Activated naive CD4-positive, alpha-beta T cell treated with anti-CD3 and anti-CD28 coated beads, Interleukin-2, amount 50 U/mL, for 24 hours (primary cell): ENCODE data around the gene IKBKG.
"Not testable (repeated sequence)": the region's sequence is repeated elsewhere in the genome, so short reads cannot be mapped to it uniquely, and the experiment has no call there.

Experiments used
- H3K27ac Mint-ChIP-seq: one replicate; pipeline ENCODE4 v1.8.0; 2021; ENCODE audit warnings: mild to moderate bottlenecking, mixed read lengths
- H3K27me3 Mint-ChIP-seq: one replicate; pipeline ENCODE4 v1.8.0; 2021; ENCODE audit warnings: mixed read lengths
- H3K36me3 Mint-ChIP-seq: one replicate; pipeline ENCODE4 v1.8.0; 2021; ENCODE audit warnings: mixed read lengths
- H3K4me1 Mint-ChIP-seq: one replicate; pipeline ENCODE4 v1.8.0; 2021; ENCODE audit warnings: mixed read lengths
- H3K4me3 Mint-ChIP-seq: one replicate; pipeline ENCODE4 v1.8.0; 2021; ENCODE audit warnings: mild to moderate bottlenecking, mixed read lengths
- H3K9me3 Mint-ChIP-seq: one replicate; pipeline ENCODE4 v1.8.0; 2021; ENCODE audit warnings: mixed read lengths

IKBKG gene

GRCh38 chrX:154541896-154542722, 5.3 kb upstream of the IKBKG start:
- peak overlapping the region; percentile 91 for H3K4me3 Mint-ChIP-seq
- no peaks in the 10 kb centered on the region for H3K27me3 Mint-ChIP-seq
- peak overlapping the region; percentile 99 for H3K27ac Mint-ChIP-seq
- H3K36me3 Mint-ChIP-seq, result peaks cover 2% of the 10 kb centered on the region
- H3K4me1 Mint-ChIP-seq, result peaks cover 31% of the 10 kb centered on the region
- H3K9me3 Mint-ChIP-seq, result no peaks in the 10 kb centered on the region

DNA sequence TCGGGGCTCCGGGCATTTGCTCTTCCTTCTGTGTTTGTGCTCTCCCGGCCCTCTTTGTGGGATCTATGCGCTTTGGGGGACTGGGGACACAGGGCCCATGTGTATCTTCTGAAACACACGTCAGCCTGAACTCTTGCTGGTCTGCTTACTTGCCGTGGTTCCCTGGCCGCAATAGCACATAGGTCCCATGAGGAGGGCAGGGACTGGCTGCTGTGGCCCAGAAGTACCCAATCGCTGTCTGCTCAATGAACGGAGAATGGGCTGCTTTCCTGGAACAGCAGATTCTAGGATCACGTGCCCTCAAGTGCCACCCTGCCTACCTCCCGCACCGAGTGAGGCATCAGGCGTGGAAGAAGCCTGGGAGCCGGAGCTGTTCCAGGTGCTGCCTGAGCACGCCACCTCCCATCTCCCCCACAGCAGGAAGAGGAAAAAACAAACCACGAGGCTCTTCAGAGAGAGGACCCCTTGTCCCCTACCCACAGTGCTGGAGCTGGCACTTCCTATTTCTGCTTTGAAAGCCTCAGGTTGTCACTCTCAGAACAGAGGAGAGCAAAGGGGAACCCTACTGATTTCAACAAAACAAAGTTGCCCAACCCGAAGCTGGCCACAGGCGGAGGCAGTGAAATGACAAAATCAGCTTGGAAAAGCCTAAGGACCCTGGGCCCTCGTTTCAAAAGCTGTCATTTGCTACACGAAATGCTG, 4.5 kb upstream of the IKBKG start:
- Mint-ChIP-seq H3K27ac (peak overlapping the region; percentile 99), H3K9me3 (no peaks in the 10 kb centered on the region), H3K36me3 (peaks cover 3% of the 10 kb centered on the region), H3K27me3 (no peaks in the 10 kb centered on the region), H3K4me3 (peak overlapping the region; percentile 91), H3K4me1 (peaks cover 32% of the 10 kb centered on the region)

DNA sequence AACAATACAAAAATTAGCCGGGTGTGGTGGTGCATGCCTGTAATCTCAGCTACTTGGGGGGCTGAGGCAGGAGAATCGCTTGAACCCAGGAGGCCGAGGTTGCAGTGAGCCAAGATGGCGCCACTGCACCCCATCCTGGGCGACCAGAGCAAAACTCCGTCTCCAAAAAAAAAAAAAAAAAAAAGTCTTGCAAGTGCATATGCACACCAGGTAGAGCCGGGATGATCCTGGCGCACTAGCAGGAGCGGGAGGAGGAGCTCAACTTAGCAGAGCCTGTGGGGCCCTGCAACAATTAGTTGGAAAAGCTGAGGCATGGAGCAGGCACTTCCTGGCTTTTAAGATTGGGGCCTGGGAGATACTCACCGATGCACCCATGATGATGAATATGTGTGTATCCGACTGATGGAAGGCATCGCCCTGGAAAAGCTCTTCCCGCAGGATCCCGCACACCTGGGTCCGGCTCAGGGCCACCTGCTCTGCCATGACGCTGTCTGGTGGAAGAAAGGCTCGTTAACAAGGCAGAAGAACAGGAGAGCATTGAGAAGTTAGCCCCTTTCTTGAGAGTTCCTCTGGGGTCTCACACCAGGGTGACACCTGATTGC, 1.6 kb upstream of the IKBKG start:
- Mint-ChIP-seq H3K27ac (peak overlapping the region; percentile 30), H3K4me1 (peaks cover 43% of the 10 kb centered on the region), H3K9me3 (no peaks in the 10 kb centered on the region), H3K36me3 (peaks cover 8% of the 10 kb centered on the region), H3K4me3 (peak overlapping the region; percentile 91), H3K27me3 (no peaks in the 10 kb centered on the region)

DNA sequence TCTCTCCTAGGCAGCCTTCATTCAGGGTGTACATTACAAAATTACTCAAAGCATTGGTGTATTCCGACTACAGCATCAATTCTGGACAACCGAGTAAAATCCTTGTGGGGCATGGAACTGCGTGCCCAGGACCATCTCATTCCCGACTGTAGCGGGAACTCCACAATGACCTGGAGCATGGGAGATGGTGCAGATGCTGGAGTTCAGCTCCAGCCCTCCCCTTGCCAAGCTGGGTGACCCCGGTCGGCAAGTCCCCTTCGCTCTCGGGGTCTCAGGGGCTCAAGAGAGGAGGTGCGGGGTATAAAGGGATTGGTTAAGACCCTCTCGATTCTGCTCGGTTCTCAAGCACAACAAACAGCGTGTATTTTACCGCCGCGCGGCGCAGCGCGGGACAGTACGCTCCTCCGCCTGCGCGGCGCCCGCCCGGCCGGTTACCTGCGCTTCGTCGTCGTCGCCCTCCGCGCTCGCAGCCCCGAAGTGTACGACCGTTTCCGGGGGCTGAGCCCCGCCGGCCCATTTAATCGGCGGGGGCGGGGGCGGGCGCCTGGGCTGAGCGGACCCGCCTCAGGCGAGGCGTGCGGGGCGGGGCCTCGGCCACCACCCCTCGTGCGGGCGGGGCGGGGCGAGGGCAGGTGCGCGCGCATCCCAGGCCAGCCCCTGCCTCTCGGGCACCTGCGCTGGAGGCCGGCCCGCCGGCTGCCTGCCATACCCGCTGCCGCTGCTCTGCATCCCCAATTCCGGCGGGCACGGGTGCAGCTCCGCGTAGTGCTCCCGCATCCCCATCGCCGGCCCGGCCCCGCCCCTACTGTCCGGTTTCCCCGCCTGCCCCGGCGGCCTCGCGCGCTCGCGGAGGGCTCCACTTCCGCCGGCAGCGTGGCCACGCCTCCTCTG, 821 bp upstream of the IKBKG start, which contains the start of gene G6PD:
Gene G6PD (minus strand): TSS at position 493 of the 891 bp plus-strand sequence. CDS start 691 bp downstream, outside the sequence.
- peaks cover 8% of the 10 kb centered on the region for H3K36me3 Mint-ChIP-seq
- peaks cover 42% of the 10 kb centered on the region for H3K4me1 Mint-ChIP-seq
- H3K27ac Mint-ChIP-seq, result peak within 1 kb of the TSS; percentile 98
- no peaks in the 10 kb centered on the region for H3K9me3 Mint-ChIP-seq
- peak within 1 kb of the TSS; percentile 100 for H3K4me3 Mint-ChIP-seq
- H3K27me3 Mint-ChIP-seq, result no peaks in the 10 kb centered on the region

DNA sequence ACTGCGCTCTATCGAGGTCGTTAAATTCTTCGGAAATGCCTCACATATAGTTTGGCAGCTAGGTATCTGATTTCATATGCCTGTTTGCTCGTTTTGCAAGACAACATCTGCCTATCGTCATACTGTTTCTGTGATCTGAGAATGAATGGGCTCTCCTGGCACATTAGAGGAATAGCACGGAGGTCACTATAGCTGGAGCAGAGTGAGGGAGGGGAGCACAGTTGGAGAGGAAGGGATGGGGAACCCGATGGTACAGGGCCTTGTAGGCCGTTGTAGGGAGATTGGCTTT, 552 bp downstream of the IKBKG start:
- Mint-ChIP-seq H3K4me1 (peaks cover 41% of the 10 kb centered on the region), H3K27ac (peak overlapping the region; percentile 98), H3K4me3 (peak overlapping the region; percentile 100), H3K27me3 (no peaks in the 10 kb centered on the region), H3K9me3 (no peaks in the 10 kb centered on the region), H3K36me3 (peaks cover 6% of the 10 kb centered on the region)

DNA sequence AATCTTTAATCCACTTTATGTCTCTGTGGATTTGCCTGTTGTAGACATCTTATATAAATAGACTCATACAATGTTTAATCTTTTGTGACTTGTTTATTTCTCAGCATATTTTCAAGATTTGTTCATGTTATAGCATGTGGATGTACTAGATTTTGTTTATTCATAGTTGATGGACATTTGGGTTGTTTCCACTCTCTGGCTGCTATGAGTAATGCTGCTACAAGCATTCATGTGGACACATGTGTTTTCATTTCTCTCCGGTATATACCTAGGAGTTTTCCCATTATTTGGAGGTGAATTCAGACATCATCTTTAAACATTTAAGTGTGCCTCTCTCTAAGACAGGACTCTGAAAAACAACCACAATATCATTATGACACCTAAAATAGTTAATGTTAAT, 2.3 kb downstream of the IKBKG start:
- Mint-ChIP-seq H3K27ac (peak overlapping the region; percentile 80), H3K27me3 (no peaks in the 10 kb centered on the region), H3K4me1 (peaks cover 46% of the 10 kb centered on the region), H3K36me3 (peaks cover 6% of the 10 kb centered on the region), H3K9me3 (no peaks in the 10 kb centered on the region), H3K4me3 (peak overlapping the region; percentile 64)

DNA sequence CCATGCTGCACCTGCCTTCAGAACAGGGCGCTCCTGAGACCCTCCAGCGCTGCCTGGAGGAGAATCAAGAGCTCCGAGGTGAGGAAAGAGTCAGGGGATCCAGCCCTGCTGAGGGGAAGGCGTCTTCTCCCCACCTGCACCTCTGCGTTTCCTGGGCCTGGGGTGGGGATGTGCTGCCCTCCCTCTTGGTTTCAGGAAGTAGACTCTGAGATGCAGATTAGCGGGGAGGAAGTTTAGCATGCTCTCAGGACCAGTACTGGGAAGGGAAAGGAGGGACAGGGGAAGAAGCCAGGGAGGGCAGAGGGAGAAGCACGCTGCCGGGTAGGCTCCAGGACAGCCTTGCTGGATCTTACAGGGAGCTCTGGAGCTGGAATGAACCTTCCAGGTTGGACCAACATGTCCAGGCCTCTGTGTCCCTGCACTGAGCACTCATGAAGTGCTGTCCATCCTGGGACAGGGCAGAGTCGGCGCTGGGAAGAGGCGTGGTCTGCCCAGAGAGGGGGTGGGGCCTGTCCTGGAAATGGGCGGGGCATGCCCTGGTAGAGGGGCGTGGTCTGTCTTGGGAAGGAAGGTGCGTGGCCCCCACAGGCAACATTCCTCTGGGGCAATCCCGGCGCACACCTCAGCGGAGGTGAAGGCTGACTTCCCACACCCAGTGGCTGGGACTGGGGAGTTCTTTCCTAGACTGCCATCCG, 4.8 kb downstream of the IKBKG start:
- H3K27ac Mint-ChIP-seq, H3K4me3 Mint-ChIP-seq, H3K27me3 Mint-ChIP-seq, H3K9me3 Mint-ChIP-seq, H3K36me3 Mint-ChIP-seq: not testable (repeated sequence)
- H3K4me1 Mint-ChIP-seq, result peaks cover 42% of the 10 kb centered on the region

DNA sequence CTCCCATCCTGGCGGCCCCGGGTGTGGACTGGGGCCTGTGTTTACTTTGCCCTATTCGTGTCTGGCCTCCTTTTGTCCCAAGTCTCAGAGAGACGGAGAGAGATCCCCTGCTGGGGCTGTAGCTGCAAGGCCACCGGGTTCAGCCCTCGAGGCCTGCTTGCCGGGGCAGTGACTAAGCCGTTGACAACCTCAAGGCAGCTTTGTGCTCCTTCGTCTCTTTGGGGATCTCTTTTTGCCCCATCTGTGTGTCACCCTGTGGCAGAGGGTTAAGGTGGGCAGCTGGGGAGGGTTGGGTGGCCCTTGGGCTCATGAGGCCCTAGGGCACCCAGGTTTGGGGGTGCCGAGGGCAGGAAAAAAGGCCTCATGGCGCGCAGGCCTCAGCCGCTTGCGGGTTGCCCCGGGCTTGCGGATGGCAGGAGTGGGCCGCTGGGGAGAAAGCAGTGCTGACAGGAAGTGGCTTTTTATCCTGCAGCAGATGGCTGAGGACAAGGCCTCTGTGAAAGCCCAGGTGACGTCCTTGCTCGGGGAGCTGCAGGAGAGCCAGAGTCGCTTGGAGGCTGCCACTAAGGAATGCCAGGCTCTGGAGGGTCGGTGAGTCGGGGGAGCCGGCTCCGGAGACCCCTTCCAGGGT, 10.8 kb downstream of the IKBKG start:
- H3K4me3 Mint-ChIP-seq, H3K4me1 Mint-ChIP-seq, H3K27ac Mint-ChIP-seq, H3K36me3 Mint-ChIP-seq, H3K9me3 Mint-ChIP-seq, H3K27me3 Mint-ChIP-seq: not testable (repeated sequence)

GRCh38 chrX:154558896-154559295, 11.5 kb downstream of the IKBKG start:
- H3K9me3 Mint-ChIP-seq, H3K27me3 Mint-ChIP-seq, H3K36me3 Mint-ChIP-seq, H3K27ac Mint-ChIP-seq, H3K4me1 Mint-ChIP-seq, H3K4me3 Mint-ChIP-seq: not testable (repeated sequence)

DNA sequence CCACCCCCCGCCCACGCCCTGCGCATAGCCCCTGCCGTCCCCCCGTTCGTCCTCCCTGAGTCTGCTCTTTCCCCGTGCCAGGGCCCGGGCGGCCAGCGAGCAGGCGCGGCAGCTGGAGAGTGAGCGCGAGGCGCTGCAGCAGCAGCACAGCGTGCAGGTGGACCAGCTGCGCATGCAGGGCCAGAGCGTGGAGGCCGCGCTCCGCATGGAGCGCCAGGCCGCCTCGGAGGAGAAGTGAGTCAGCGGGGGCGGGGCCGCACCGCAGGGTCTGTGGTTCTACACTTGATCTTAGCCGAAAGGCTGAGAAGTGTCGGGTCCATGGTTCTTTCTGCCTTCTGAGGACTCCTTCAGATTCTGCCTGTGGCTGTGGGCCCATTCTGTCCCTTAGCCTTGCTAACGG, 12.9 kb downstream of the IKBKG start:
- H3K27ac Mint-ChIP-seq, H3K36me3 Mint-ChIP-seq, H3K4me3 Mint-ChIP-seq, H3K4me1 Mint-ChIP-seq, H3K27me3 Mint-ChIP-seq, H3K9me3 Mint-ChIP-seq: not testable (repeated sequence)

GRCh38 chrX:154562295-154562694, 14.9 kb downstream of the IKBKG start:
- H3K27me3 Mint-ChIP-seq, H3K4me1 Mint-ChIP-seq, H3K9me3 Mint-ChIP-seq, H3K36me3 Mint-ChIP-seq, H3K4me3 Mint-ChIP-seq, H3K27ac Mint-ChIP-seq: not testable (repeated sequence)

- not testable (repeated sequence) for H3K4me3 Mint-ChIP-seq, H3K9me3 Mint-ChIP-seq, H3K27ac Mint-ChIP-seq, H3K4me1 Mint-ChIP-seq, H3K36me3 Mint-ChIP-seq, H3K27me3 Mint-ChIP-seq
Measured at GRCh38 chrX:154570361-154570760, 22.9 kb downstream of the IKBKG start.

DNA sequence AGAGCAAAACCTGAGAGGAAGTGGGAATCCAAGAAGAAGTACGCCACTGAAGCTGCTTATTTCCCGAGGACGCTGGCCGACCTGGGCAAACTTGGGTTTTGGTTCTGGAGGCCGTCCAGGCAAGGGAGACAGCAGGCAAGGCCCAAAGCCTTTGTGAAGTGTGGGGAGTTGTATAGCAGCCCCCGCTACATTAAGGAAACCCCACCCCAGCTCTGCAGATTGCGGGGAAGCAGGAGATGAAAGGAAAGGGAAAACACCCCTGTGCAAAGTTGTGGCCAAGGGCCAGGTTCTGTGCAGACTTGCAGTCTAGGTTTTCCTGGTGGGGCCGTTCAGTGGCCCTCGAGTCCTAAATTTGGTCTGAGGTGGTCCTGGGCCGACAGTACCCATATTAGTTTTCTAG, 25.6 kb downstream of the IKBKG start:
- not testable (repeated sequence) for H3K27ac Mint-ChIP-seq, H3K9me3 Mint-ChIP-seq, H3K4me1 Mint-ChIP-seq, H3K36me3 Mint-ChIP-seq, H3K4me3 Mint-ChIP-seq, H3K27me3 Mint-ChIP-seq

GRCh38 chrX:154575076-154575475, 27.7 kb downstream of the IKBKG start:
- not testable (repeated sequence) for H3K36me3 Mint-ChIP-seq, H3K27me3 Mint-ChIP-seq, H3K9me3 Mint-ChIP-seq, H3K27ac Mint-ChIP-seq, H3K4me3 Mint-ChIP-seq, H3K4me1 Mint-ChIP-seq

DNA sequence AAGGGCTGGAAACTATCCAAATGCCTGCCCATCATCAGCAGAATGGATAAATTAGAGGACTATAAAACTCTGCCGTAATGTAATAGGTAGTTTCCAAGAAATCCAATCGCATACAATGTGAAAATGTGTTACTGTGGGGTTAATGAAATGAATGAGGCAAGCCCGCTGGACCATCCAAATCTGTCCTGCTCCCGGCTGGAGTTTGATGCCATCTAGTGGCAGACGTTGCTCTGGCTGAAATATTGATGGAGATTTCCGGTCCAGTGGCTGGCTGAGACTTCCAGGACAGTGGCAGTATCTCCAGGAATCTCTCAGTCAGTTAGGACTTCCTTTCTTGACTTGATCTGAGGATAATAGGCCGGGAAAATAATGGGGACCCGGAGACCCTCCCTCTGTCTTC, 35.6 kb downstream of the IKBKG start:
- H3K4me3 Mint-ChIP-seq, H3K9me3 Mint-ChIP-seq, H3K36me3 Mint-ChIP-seq, H3K27ac Mint-ChIP-seq, H3K4me1 Mint-ChIP-seq, H3K27me3 Mint-ChIP-seq: not testable (repeated sequence)
